ENCODE results near the gene DOK3.

DOK3 gene

GRCh38 chr5:177477701-177478477 is 31.7 kb downstream of the DOK3 start:
- no peak for TF ChIP-seq JUND (IDR thresholded peaks at IDR 0.05; ENCODE audit: low read depth)
- in situ Hi-C loops (cut with HindIII; ENCODE audit: low pct_unique_long_range_greater_than_20kb, low sequenced_read_pairs), result no loop called here
- DNase-seq (ENCODE audit: low read depth in 1 of 2, low spot score in 1 of 2), result no peak

- in situ Hi-C loops (cut with HindIII; ENCODE audit: low pct_unique_long_range_greater_than_20kb, low sequenced_read_pairs), result no loop called here
- no peak for DNase-seq (ENCODE audit: low read depth in 1 of 2, low spot score in 1 of 2)
- no peak for TF ChIP-seq JUND (IDR thresholded peaks at IDR 0.05; ENCODE audit: low read depth)
These were observed 32.9 kb downstream of the DOK3 start for GRCh38 chr5:177476531-177477233.

- TF ChIP-seq JUND (IDR thresholded peaks at IDR 0.05; ENCODE audit: low read depth), result no peak
- in situ Hi-C loops (cut with HindIII; ENCODE audit: low pct_unique_long_range_greater_than_20kb, low sequenced_read_pairs), result no loop called here
- no peak for DNase-seq (ENCODE audit: low read depth in 1 of 2, low spot score in 1 of 2)
These were observed 33.8 kb downstream of the DOK3 start for GRCh38 chr5:177475563-177476427.

GRCh38 chr5:177474846-177475562 is 34.6 kb downstream of the DOK3 start:
- DNase-seq (ENCODE audit: low read depth in 1 of 2, low spot score in 1 of 2), result no peak
- in situ Hi-C loops (cut with HindIII; ENCODE audit: low pct_unique_long_range_greater_than_20kb, low sequenced_read_pairs), result no loop called here
- no peak for TF ChIP-seq JUND (IDR thresholded peaks at IDR 0.05; ENCODE audit: low read depth)

- in situ Hi-C loops (cut with HindIII; ENCODE audit: low pct_unique_long_range_greater_than_20kb, low sequenced_read_pairs), result no loop called here
- no peak for TF ChIP-seq JUND (IDR thresholded peaks at IDR 0.05; ENCODE audit: low read depth)
- DNase-seq (ENCODE audit: low read depth in 1 of 2, low spot score in 1 of 2), result no peak
These were observed 35.6 kb downstream of the DOK3 start for GRCh38 chr5:177474002-177474476.

- in situ Hi-C loops (cut with HindIII; ENCODE audit: low pct_unique_long_range_greater_than_20kb, low sequenced_read_pairs), result no loop called here
- peak; percentile 63 to 84 for DNase-seq (ENCODE audit: low read depth in 1 of 2, low spot score in 1 of 2)
These were observed 36.1 kb downstream of the DOK3 start, which contains the start of gene DBN1 for GRCh38 chr5:177473443-177474001. Gene DBN1 (minus strand): TSS chr5:177473634. CDS start chr5:177473521, 113 bp downstream.

GRCh38 chr5:177472460-177473442 is 36.9 kb downstream of the DOK3 start:
- DNase-seq (ENCODE audit: low read depth in 1 of 2, low spot score in 1 of 2), result peak; percentile 35 to 68

More at GRCh38 chr5:177473443-177474001, 36.1 kb downstream of the DOK3 start, which contains the start of gene DBN1:
- no peak for TF ChIP-seq JUND (IDR thresholded peaks at IDR 0.05; ENCODE audit: low read depth)

GRCh38 chr5:177471610-177472356 is 37.8 kb downstream of the DOK3 start:
- no peak for DNase-seq (ENCODE audit: low read depth in 1 of 2, low spot score in 1 of 2)
- in situ Hi-C loops (cut with HindIII; ENCODE audit: low pct_unique_long_range_greater_than_20kb, low sequenced_read_pairs), result no loop called here
- TF ChIP-seq JUND (IDR thresholded peaks at IDR 0.05; ENCODE audit: low read depth), result no peak

More at GRCh38 chr5:177472460-177473442, 36.9 kb downstream of the DOK3 start:
- TF ChIP-seq JUND (IDR thresholded peaks at IDR 0.05; ENCODE audit: low read depth), result no peak
- in situ Hi-C loops (cut with HindIII; ENCODE audit: low pct_unique_long_range_greater_than_20kb, low sequenced_read_pairs), result no loop called here

- in situ Hi-C loops (cut with HindIII; ENCODE audit: low pct_unique_long_range_greater_than_20kb, low sequenced_read_pairs), result no loop called here
- no peak for DNase-seq (ENCODE audit: low read depth in 1 of 2, low spot score in 1 of 2)
- no peak for TF ChIP-seq JUND (IDR thresholded peaks at IDR 0.05; ENCODE audit: low read depth)
These were observed 38.7 kb downstream of the DOK3 start for GRCh38 chr5:177470759-177471536.

Measured in T47D (cell line).